MCF 10A (cell line): ENCODE measurements around the gene LSM14A. TPM values are rescaled to one million over a fixed set of nuclear protein-coding genes. Genes with fewer than 3 reads are reported as not detected.
"Not testable (repeated sequence)": the region's sequence is repeated elsewhere in the genome, so short reads cannot be mapped to it uniquely, and the experiment has no call there.

ENCODE experiments used
- BruUV-seq: library from RNA; stranded (reverse); fragments of 400-500 nt; replicated peaks from 2 replicates; lab custom pipeline; 2021; lab: Mats Ljungman, UMichigan
- CTCF ChIA-PET: fragments of 300-600 bp; sonication (Branson Sonifier 250); formaldehyde crosslinking; extraction: SDS; loops from one replicate; lab custom pipeline; 2021; ENCODE audit warnings: antibody characterized with exemption, inconsistent platforms; lab: Yijun Ruan, JAX
- POLR2A ChIA-PET: fragments of 300-600, 350-650 bp; sonication (Branson Sonifier 250); formaldehyde crosslinking; extraction: SDS; loops from one replicate; lab custom pipeline; 2020; ENCODE audit warnings: antibody characterized with exemption, inconsistent platforms; lab: Yijun Ruan, JAX
- DNase-seq: peaks from one replicate; pipeline ENCODE4 v3.0.0-alpha.2; 2018; ENCODE audit not compliant: unreplicated experiment
- H3K27ac Mint-ChIP-seq: one replicate; pipeline ENCODE4 v1.8.0; 2022; ENCODE audit warnings: mild to moderate bottlenecking, low read depth, mixed read lengths; ENCODE audit not compliant: unreplicated experiment
- H3K27me3 Mint-ChIP-seq: one replicate; pipeline ENCODE4 v1.8.0; 2022; ENCODE audit warnings: mixed read lengths; ENCODE audit not compliant: insufficient read depth, unreplicated experiment
- H3K36me3 Mint-ChIP-seq: one replicate; pipeline ENCODE4 v1.8.0; 2022; ENCODE audit warnings: mild to moderate bottlenecking, moderate library complexity, mixed read lengths; ENCODE audit not compliant: insufficient read depth, unreplicated experiment
- H3K4me1 Mint-ChIP-seq: one replicate; pipeline ENCODE4 v1.8.0; 2022; ENCODE audit warnings: mixed read lengths; ENCODE audit not compliant: insufficient read depth, unreplicated experiment
- H3K4me3 Mint-ChIP-seq: one replicate; pipeline ENCODE4 v1.8.0; 2022; ENCODE audit warnings: mild to moderate bottlenecking, moderate library complexity, mixed read lengths; ENCODE audit not compliant: unreplicated experiment
- H3K9me3 Mint-ChIP-seq: one replicate; pipeline ENCODE4 v1.8.0; 2022; ENCODE audit warnings: mixed read lengths; ENCODE audit not compliant: unreplicated experiment
- CTCF ChIP-seq: fragments of 200-600 bp; IDR thresholded peaks from one replicate; pipeline ENCODE4 v1.8.0; 2022; ENCODE audit warnings: antibody characterized with exemption, mild to moderate bottlenecking; ENCODE audit not compliant: unreplicated experiment
- intact Hi-C: fragments of 100-400 bp; cut with micrococcal nuclease; formaldehyde crosslinking; loops from 2 replicates; pipeline ENCODE4 v1.14.1; 2022
- total RNA-seq: library from RNA; stranded (reverse); gene quantifications from 2 replicates; pipeline ENCODE4 v1.2.3, GENCODE V29; 2022

LSM14A gene
- total RNA-seq, 1 experiment from 2014 or later, result 100 TPM

DNA sequence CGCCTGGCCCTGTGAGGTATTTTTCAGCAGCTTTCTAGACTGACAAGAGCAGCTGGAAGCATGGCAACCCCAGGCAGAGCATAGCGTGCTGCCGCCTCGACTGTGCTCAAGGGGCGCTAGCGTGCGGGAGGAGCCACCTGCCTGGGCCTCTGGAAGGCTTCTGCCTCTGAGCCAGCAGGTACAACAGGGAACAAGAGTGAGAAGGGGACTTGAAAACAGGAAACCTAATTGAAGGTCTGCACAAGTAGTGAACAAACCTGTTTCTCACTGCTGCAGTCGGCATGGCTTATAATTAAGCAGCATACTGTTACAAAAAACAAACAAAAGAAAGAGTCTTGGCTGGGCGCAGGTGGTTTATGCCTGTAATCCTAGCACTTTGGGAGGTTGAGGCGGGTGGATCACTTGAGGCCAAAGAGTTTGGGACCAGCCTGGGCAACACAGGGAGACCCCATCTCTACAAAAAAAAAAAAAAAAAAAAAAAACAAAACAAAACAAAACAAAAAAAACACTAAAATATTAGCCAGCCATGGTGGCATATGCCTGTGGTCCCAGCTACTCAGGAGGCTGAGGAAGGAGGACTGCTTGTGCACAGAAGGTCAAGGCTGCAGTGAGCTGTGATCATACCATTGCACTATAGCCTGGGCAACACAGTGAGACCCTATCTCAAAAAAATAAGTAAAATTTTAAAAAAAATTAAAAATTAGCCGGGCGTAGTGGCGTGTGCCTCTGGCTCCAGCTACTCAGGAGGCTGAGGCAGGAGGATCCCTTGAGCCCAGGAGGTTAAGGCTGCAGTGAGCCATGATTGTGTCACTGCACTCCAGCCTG, 69.4 kb downstream of the LSM14A start:
- no peak for TF ChIP-seq CTCF
- H3K27ac Mint-ChIP-seq, result no peak overlapping the region
- no TSS peak for BruUV-seq
- no peak overlapping the region for H3K4me3 Mint-ChIP-seq
- ChIA-PET POLR2A (interaction anchor here (0.8 kb wide), 2 partner anchors 11 to 13 kb away, joined by 3 to 4 read pairs; no protein-coding TSS in a partner anchor), CTCF (interaction anchor here (0.6 kb wide), 1 partner anchor 144 kb away, joined by 3 read pairs; no protein-coding TSS in a partner anchor)
- peaks cover 13% of the 10 kb centered on the region for H3K36me3 Mint-ChIP-seq
- H3K9me3 Mint-ChIP-seq, result no peaks in the 10 kb centered on the region
- no peaks in the 10 kb centered on the region for H3K27me3 Mint-ChIP-seq
- DNase-seq, result no peak
- no peaks in the 10 kb centered on the region for H3K4me1 Mint-ChIP-seq
- intact Hi-C loops, result no loop called here

DNA sequence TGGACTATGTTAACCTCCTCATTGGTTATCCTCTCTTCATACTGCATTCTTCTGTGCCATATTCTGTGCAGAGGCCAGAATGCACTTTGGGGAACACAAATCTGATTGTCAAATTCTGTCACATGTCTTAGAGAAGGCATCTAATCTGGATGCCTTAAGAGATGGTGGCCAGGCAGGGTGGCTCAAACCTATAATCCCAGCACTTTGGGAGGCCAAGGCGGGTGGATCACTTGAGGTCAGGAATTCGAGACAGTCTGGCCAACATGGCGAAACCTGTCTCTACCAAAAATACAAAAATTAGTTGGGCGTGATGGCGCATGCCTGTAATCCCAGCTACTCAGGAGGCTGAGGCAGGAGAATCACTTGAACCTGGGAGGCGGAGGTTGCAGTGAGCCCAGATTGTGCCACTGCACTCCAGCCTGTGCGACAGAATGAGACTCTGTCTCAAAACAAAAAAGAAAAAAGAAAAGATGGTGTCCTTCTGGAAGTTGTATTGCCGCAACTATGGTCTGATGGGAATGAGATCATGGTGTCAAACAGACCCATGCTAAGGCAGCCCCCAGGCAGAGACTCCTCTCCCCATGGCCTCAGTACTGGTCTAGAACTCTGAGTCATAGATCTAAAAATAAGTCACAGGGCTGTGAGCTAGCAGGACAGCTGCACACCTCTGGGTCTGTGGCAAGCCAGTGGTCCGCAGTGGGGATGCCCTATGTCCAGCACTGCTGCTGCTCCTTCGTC, 71.0 kb downstream of the LSM14A start:
- DNase-seq, H3K4me1 Mint-ChIP-seq, CTCF ChIA-PET, BruUV-seq, H3K4me3 Mint-ChIP-seq, H3K27ac Mint-ChIP-seq, intact Hi-C loops, H3K36me3 Mint-ChIP-seq, H3K27me3 Mint-ChIP-seq, H3K9me3 Mint-ChIP-seq: not testable (repeated sequence)
- POLR2A ChIA-PET, result interaction anchor here (1.0 kb wide), 1 partner anchor 10 kb away, joined by 3 read pairs; no protein-coding TSS in a partner anchor

DNA sequence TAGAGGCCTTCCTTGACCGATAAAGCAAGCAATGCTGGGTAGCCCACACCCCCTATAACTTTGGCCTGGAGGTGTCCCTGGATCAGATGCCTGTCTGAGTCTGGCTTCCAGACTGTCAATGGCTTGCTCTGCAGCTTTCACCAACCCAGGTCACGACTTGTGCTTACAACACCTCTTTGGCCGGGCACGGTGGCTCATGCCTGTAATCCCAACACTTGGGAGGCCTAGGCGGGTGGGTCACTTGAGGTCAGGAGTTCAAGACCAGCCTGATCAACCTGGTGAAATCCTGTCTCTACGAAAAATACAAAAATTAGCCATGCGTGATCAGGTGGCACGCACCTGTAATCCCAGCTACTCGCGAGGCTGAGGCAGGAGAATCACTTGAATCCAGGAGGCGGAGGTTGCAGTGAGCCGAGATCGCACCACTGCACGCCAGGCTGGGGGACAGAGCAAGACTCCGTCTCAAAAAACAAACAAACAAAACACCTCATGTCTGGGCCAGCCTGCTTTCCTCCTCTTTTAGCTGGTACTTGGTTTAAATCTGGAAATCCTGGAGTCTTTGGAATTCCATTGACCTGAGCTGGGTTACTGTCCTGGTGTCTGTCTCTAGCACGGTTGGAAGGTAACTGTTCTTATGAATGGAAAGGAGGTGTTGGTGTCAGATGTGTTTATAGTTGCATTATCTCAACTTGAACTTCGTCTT, 71.7 kb downstream of the LSM14A start:
- Mint-ChIP-seq H3K4me1 (no peaks in the 10 kb centered on the region), H3K36me3 (peaks cover 6% of the 10 kb centered on the region), H3K27me3 (no peaks in the 10 kb centered on the region), H3K4me3 (no peak overlapping the region), H3K9me3 (no peaks in the 10 kb centered on the region), H3K27ac (no peak overlapping the region)
- POLR2A ChIA-PET, result interaction anchor here (0.6 to 1.0 kb wide), 2 partner anchors 10 to 574 kb away, joined by 3 read pairs; no protein-coding TSS in a partner anchor
- CTCF ChIA-PET, result no interaction called here
- intact Hi-C loops, result no loop called here
- TF ChIP-seq CTCF, result no peak
- DNase-seq, result no peak
- no TSS peak for BruUV-seq

- no peaks in the 10 kb centered on the region for H3K4me1 Mint-ChIP-seq
- H3K9me3 Mint-ChIP-seq, result no peaks in the 10 kb centered on the region
- intact Hi-C loops, result no loop called here
- H3K36me3 Mint-ChIP-seq, result peaks cover 6% of the 10 kb centered on the region
- H3K4me3 Mint-ChIP-seq, result no peak overlapping the region
- ChIA-PET CTCF (no interaction called here), POLR2A (interaction anchor here (0.6 kb wide), 1 partner anchor 574 kb away, joined by 3 read pairs; no protein-coding TSS in a partner anchor)
- no peaks in the 10 kb centered on the region for H3K27me3 Mint-ChIP-seq
- TF ChIP-seq CTCF, result no peak
- BruUV-seq, result no TSS peak
- H3K27ac Mint-ChIP-seq, result no peak overlapping the region
- no peak for DNase-seq
These were observed 72.5 kb downstream of the LSM14A start for GRCh38 chr19:34244611-34245299.
